WTC11 (cell line): ENCODE measurements around the gene BMX. TPM values are rescaled to one million over a fixed set of nuclear protein-coding genes. Genes with fewer than 3 reads are reported as not detected.

ENCODE experiments used
- ATAC-seq: fragments of 200-7000 bp; cut with Tn5 transposase; 2 replicates; pipeline ENCODE4 v1.10.0; 2021; ENCODE audit warnings: mild to moderate bottlenecking, moderate library complexity
- CTCF ChIA-PET: fragments of 300-600 bp; sonication (Branson Sonifier 250); formaldehyde crosslinking; loops from one replicate; lab custom pipeline; 2021; ENCODE audit warnings: antibody characterized with exemption; lab: Charles Lee
- POLR2A ChIA-PET: fragments of 350-600 bp; sonication (Branson Sonifier 250); formaldehyde crosslinking; loops from one replicate; lab custom pipeline; 2021; ENCODE audit warnings: antibody characterized with exemption; lab: Charles Lee
- DNase-seq: peaks from one replicate; pipeline ENCODE4 v3.0.0; 2021; ENCODE audit warnings: low spot score
- H3K27ac Mint-ChIP-seq: 2 replicates; pipeline ENCODE4 v1.8.0; 2021; ENCODE audit warnings: mixed read lengths
- H3K27me3 Mint-ChIP-seq: 2 replicates; pipeline ENCODE4 v1.8.0; 2021; ENCODE audit warnings: low read depth, mild to moderate bottlenecking, moderate library complexity, mixed read lengths
- H3K36me3 Mint-ChIP-seq: 2 replicates; pipeline ENCODE4 v1.8.0; 2021; ENCODE audit warnings: mixed read lengths
- H3K4me1 Mint-ChIP-seq: 2 replicates; pipeline ENCODE4 v1.8.0; 2022; ENCODE audit warnings: mixed read lengths
- H3K4me3 Mint-ChIP-seq: 2 replicates; pipeline ENCODE4 v1.8.0; 2021; ENCODE audit warnings: mild to moderate bottlenecking, moderate library complexity, mixed read lengths
- H3K9me3 Mint-ChIP-seq: 2 replicates; pipeline ENCODE4 v1.8.0; 2021; ENCODE audit warnings: mixed read lengths
- CBFB ChIP-seq: sonication (generic); formaldehyde crosslinking; IDR thresholded peaks from 2 replicates; pipeline ENCODE4 v1.8.1; 2022; ENCODE audit warnings: mild to moderate bottlenecking, low read depth, missing genetic modification reagents
- ELF4 ChIP-seq: sonication (generic); formaldehyde crosslinking; IDR thresholded peaks from 2 replicates; pipeline ENCODE4 v1.8.1; 2022; ENCODE audit warnings: low read depth, mild to moderate bottlenecking, moderate library complexity, missing genetic modification reagents
- ETV6 ChIP-seq: sonication (generic); formaldehyde crosslinking; IDR thresholded peaks from 2 replicates; pipeline ENCODE4 v1.8.1; 2022; ENCODE audit warnings: mild to moderate bottlenecking, missing genetic modification reagents
- FOXK1 ChIP-seq: sonication (generic); formaldehyde crosslinking; IDR thresholded peaks from 2 replicates; pipeline ENCODE4 v1.8.0; 2022; ENCODE audit warnings: mild to moderate bottlenecking, moderate library complexity, missing genetic modification reagents
- MYBL2 ChIP-seq: sonication (generic); formaldehyde crosslinking; IDR thresholded peaks from 2 replicates; pipeline ENCODE4 v1.8.1; 2023; ENCODE audit warnings: mild to moderate bottlenecking, moderate library complexity, missing genetic modification reagents
- NFATC4 ChIP-seq: fragments of 250-450 bp; sonication (Bioruptor Pico); IDR thresholded peaks from 2 replicates; pipeline ENCODE4 v1.9.0; 2021; ENCODE audit warnings: mild to moderate bottlenecking
- NFYB ChIP-seq: sonication (generic); formaldehyde crosslinking; conservative IDR thresholded peaks from 2 replicates; pipeline ENCODE4 v1.8.0; 2022; ENCODE audit warnings: low read depth, missing genetic modification reagents
- OVOL2 ChIP-seq: fragments of 250-450 bp; sonication (Bioruptor Pico); IDR thresholded peaks from 2 replicates; pipeline ENCODE4 v1.9.0; 2021; ENCODE audit warnings: mild to moderate bottlenecking, borderline replicate concordance
- RELA ChIP-seq: sonication (generic); formaldehyde crosslinking; IDR thresholded peaks from 2 replicates; pipeline ENCODE4 v1.8.1; 2022; ENCODE audit warnings: missing genetic modification reagents, mild to moderate bottlenecking, borderline replicate concordance
- SMAD4 ChIP-seq: sonication (generic); formaldehyde crosslinking; IDR thresholded peaks from 2 replicates; pipeline ENCODE4 v1.8.0; 2022; ENCODE audit warnings: mild to moderate bottlenecking, missing genetic modification reagents
- ZNF396 ChIP-seq: fragments of 250-450 bp; sonication (Bioruptor Pico); IDR thresholded peaks from 2 replicates; pipeline ENCODE4 v1.8.0; 2021; ENCODE audit warnings: mild to moderate bottlenecking, moderate library complexity, borderline replicate concordance
- ZNF416 ChIP-seq: fragments of 250-450 bp; sonication (Bioruptor Pico); IDR thresholded peaks from 2 replicates; pipeline ENCODE4 v1.9.0; 2021; ENCODE audit warnings: mild to moderate bottlenecking, inconsistent platforms
- ZNF671 ChIP-seq: fragments of 250-450 bp; sonication (Bioruptor Pico); IDR thresholded peaks from 2 replicates; pipeline ENCODE4 v1.8.0; 2021; ENCODE audit warnings: mild to moderate bottlenecking
- total RNA-seq: library from RNA; stranded (reverse); gene quantifications from 3 replicates; pipeline ENCODE4 v1.2.3, GENCODE V29; 2021
- TF ChIP-seq, protein P1 (sequence below): fragments of 200-600 bp; IDR thresholded peaks from 2 replicates; pipeline ENCODE4 v1.8.0; 2022; ENCODE audit warnings: antibody characterized with exemption
- TF ChIP-seq, protein P2 (sequence below): sonication (generic); formaldehyde crosslinking; IDR thresholded peaks from 2 replicates; pipeline ENCODE4 v1.8.1; 2023; ENCODE audit warnings: mild to moderate bottlenecking, missing genetic modification reagents, moderate library complexity
- TF ChIP-seq, protein P3 (sequence below): sonication (generic); formaldehyde crosslinking; IDR thresholded peaks from 2 replicates; pipeline ENCODE4 v1.8.1; 2022; ENCODE audit warnings: mild to moderate bottlenecking, moderate library complexity, missing genetic modification reagents
- TF ChIP-seq, protein P4 (sequence below): sonication (generic); formaldehyde crosslinking; IDR thresholded peaks from 2 replicates; pipeline ENCODE4 v1.8.0; 2022; ENCODE audit warnings: missing genetic modification reagents
- TF ChIP-seq, protein P5 (sequence below): sonication (generic); formaldehyde crosslinking; IDR thresholded peaks from 2 replicates; pipeline ENCODE4 v1.8.0; 2023; ENCODE audit warnings: missing genetic modification reagents
- TF ChIP-seq, protein P6 (sequence below): sonication (generic); formaldehyde crosslinking; IDR thresholded peaks from 2 replicates; pipeline ENCODE4 v1.8.0; 2022; ENCODE audit warnings: mild to moderate bottlenecking, missing genetic modification reagents
- TF ChIP-seq, protein P7 (sequence below): sonication (generic); formaldehyde crosslinking; conservative IDR thresholded peaks from 2 replicates; pipeline ENCODE4 v1.8.1; 2022; ENCODE audit warnings: mild to moderate bottlenecking, missing genetic modification reagents
- TF ChIP-seq, protein P8 (sequence below): sonication (generic); formaldehyde crosslinking; IDR thresholded peaks from 2 replicates; pipeline ENCODE4 v1.8.1; 2023; ENCODE audit warnings: mild to moderate bottlenecking, moderate library complexity, missing genetic modification reagents
- TF ChIP-seq, protein P9 (sequence below): sonication (generic); formaldehyde crosslinking; IDR thresholded peaks from 2 replicates; pipeline ENCODE4 v1.8.0; 2022; ENCODE audit warnings: mild to moderate bottlenecking, missing genetic modification reagents

Gene BMX
- total RNA-seq, 1 experiment from 2014 or later, result not detected

DNA sequence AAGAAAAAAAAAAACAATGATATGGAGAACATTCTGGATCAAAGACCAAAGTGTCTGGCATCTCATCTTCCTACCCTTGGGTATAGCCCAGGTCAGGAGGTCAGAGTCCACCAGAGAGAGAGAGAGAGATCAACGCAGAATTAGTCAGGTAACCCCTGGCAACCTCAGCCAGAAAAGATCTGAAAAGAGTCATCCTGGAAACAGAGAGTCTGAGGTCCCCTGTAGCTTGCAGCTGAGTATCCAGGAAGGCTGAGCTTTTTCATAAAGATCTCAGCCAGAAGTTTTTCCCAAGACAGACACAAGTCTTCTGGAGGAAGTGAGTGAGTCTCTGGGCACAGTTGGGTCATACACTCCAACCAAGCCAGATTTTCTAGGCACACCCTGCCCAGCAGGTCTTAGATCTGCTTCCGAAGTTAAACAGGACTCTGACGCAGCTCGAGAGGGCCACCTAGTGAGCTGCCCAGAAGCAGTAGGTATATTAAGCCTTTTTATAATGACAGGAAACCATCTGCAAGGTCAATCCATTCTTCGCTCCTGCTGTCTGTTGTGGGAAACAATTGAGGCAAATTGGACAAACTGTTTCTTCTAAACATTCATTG lies 64.5 kb downstream of the BMX start:
- H3K9me3 Mint-ChIP-seq, result no peaks in the 10 kb centered on the region
- TF ChIP-seq ZNF671 (no peak), SMAD4 (CRISPR knock-in tag) (no peak), ZNF396 (no peak), OVOL2 (CRISPR knock-in tag) (no peak), NFYB (CRISPR knock-in tag) (no peak), RELA (CRISPR knock-in tag) (no peak), ETV6 (no peak), MYBL2 (CRISPR knock-in tag) (no peak), FOXK1 (no peak), ELF4 (CRISPR knock-in tag) (no peak), ZNF416 (CRISPR knock-in tag) (no peak)
- TF ChIP-seq, protein P1, sequence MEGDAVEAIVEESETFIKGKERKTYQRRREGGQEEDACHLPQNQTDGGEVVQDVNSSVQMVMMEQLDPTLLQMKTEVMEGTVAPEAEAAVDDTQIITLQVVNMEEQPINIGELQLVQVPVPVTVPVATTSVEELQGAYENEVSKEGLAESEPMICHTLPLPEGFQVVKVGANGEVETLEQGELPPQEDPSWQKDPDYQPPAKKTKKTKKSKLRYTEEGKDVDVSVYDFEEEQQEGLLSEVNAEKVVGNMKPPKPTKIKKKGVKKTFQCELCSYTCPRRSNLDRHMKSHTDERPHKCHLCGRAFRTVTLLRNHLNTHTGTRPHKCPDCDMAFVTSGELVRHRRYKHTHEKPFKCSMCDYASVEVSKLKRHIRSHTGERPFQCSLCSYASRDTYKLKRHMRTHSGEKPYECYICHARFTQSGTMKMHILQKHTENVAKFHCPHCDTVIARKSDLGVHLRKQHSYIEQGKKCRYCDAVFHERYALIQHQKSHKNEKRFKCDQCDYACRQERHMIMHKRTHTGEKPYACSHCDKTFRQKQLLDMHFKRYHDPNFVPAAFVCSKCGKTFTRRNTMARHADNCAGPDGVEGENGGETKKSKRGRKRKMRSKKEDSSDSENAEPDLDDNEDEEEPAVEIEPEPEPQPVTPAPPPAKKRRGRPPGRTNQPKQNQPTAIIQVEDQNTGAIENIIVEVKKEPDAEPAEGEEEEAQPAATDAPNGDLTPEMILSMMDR, result no peak
- TF ChIP-seq, protein P2, sequence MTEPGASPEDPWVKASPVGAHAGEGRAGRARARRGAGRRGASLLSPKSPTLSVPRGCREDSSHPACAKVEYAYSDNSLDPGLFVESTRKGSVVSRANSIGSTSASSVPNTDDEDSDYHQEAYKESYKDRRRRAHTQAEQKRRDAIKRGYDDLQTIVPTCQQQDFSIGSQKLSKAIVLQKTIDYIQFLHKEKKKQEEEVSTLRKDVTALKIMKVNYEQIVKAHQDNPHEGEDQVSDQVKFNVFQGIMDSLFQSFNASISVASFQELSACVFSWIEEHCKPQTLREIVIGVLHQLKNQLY (CRISPR knock-in tag), result no peak
- TF ChIP-seq, protein P3, sequence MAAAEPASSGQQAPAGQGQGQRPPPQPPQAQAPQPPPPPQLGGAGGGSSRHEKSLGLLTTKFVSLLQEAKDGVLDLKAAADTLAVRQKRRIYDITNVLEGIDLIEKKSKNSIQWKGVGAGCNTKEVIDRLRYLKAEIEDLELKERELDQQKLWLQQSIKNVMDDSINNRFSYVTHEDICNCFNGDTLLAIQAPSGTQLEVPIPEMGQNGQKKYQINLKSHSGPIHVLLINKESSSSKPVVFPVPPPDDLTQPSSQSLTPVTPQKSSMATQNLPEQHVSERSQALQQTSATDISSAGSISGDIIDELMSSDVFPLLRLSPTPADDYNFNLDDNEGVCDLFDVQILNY (CRISPR knock-in tag), result no peak
- TF ChIP-seq, protein P4, sequence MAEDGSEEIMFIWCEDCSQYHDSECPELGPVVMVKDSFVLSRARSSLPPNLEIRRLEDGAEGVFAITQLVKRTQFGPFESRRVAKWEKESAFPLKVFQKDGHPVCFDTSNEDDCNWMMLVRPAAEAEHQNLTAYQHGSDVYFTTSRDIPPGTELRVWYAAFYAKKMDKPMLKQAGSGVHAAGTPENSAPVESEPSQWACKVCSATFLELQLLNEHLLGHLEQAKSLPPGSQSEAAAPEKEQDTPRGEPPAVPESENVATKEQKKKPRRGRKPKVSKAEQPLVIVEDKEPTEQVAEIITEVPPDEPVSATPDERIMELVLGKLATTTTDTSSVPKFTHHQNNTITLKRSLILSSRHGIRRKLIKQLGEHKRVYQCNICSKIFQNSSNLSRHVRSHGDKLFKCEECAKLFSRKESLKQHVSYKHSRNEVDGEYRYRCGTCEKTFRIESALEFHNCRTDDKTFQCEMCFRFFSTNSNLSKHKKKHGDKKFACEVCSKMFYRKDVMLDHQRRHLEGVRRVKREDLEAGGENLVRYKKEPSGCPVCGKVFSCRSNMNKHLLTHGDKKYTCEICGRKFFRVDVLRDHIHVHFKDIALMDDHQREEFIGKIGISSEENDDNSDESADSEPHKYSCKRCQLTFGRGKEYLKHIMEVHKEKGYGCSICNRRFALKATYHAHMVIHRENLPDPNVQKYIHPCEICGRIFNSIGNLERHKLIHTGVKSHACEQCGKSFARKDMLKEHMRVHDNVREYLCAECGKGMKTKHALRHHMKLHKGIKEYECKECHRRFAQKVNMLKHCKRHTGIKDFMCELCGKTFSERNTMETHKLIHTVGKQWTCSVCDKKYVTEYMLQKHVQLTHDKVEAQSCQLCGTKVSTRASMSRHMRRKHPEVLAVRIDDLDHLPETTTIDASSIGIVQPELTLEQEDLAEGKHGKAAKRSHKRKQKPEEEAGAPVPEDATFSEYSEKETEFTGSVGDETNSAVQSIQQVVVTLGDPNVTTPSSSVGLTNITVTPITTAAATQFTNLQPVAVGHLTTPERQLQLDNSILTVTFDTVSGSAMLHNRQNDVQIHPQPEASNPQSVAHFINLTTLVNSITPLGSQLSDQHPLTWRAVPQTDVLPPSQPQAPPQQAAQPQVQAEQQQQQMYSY (CRISPR knock-in tag), result no peak
- TF ChIP-seq, protein P5, sequence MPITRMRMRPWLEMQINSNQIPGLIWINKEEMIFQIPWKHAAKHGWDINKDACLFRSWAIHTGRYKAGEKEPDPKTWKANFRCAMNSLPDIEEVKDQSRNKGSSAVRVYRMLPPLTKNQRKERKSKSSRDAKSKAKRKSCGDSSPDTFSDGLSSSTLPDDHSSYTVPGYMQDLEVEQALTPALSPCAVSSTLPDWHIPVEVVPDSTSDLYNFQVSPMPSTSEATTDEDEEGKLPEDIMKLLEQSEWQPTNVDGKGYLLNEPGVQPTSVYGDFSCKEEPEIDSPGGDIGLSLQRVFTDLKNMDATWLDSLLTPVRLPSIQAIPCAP (CRISPR knock-in tag), result no peak
- TF ChIP-seq, protein P6, sequence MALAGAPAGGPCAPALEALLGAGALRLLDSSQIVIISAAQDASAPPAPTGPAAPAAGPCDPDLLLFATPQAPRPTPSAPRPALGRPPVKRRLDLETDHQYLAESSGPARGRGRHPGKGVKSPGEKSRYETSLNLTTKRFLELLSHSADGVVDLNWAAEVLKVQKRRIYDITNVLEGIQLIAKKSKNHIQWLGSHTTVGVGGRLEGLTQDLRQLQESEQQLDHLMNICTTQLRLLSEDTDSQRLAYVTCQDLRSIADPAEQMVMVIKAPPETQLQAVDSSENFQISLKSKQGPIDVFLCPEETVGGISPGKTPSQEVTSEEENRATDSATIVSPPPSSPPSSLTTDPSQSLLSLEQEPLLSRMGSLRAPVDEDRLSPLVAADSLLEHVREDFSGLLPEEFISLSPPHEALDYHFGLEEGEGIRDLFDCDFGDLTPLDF (CRISPR knock-in tag), result no peak
- no peaks in the 10 kb centered on the region for H3K27me3 Mint-ChIP-seq
- CTCF ChIA-PET, result interaction anchor here (0.7 to 1.4 kb wide), 4 partner anchors 64 to 183 kb away, joined by 3 to 5 read pairs (median 3); partner anchors contain the start of genes BMX and PIR
- DNase-seq (peak; percentile 36), ATAC-seq (peak; percentile 90)
- H3K27ac Mint-ChIP-seq, result no peak overlapping the region
- no peaks in the 10 kb centered on the region for H3K36me3 Mint-ChIP-seq
- H3K4me3 Mint-ChIP-seq, result no peak overlapping the region
- peaks cover 39% of the 10 kb centered on the region for H3K4me1 Mint-ChIP-seq
- POLR2A ChIA-PET, result no interaction called here

DNA sequence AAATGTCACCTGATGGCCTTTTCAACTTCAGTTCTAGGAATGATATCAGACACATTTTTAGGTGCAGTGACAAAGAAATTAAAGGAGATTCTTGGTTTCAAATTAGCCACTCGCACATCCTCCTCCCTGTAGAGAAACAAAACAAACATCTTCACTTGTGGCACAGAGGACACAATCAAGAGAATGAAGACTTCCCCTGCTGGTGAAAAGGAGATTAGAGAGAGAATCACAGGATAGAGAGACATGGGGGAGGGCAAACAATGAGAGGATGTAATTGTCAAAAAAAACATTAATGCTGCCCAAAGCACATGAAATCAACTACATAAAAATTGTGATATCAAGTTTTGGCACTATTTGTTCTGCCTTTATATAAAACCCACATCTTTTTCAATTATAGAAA lies 65.6 kb downstream of the BMX start:
- ATAC-seq, result 0 out of 2 replicates have a peak, but pooled peaks have one; percentile 22
- Mint-ChIP-seq H3K4me3 (no peak overlapping the region), H3K4me1 (peaks cover 42% of the 10 kb centered on the region), H3K9me3 (no peaks in the 10 kb centered on the region), H3K36me3 (no peaks in the 10 kb centered on the region), H3K27ac (no peak overlapping the region), H3K27me3 (no peaks in the 10 kb centered on the region)
- ChIA-PET CTCF (no interaction called here), POLR2A (no interaction called here)
- no peak for DNase-seq
- TF ChIP-seq, protein P7, sequence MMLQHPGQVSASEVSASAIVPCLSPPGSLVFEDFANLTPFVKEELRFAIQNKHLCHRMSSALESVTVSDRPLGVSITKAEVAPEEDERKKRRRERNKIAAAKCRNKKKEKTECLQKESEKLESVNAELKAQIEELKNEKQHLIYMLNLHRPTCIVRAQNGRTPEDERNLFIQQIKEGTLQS, result no peak
- TF ChIP-seq, protein P8, sequence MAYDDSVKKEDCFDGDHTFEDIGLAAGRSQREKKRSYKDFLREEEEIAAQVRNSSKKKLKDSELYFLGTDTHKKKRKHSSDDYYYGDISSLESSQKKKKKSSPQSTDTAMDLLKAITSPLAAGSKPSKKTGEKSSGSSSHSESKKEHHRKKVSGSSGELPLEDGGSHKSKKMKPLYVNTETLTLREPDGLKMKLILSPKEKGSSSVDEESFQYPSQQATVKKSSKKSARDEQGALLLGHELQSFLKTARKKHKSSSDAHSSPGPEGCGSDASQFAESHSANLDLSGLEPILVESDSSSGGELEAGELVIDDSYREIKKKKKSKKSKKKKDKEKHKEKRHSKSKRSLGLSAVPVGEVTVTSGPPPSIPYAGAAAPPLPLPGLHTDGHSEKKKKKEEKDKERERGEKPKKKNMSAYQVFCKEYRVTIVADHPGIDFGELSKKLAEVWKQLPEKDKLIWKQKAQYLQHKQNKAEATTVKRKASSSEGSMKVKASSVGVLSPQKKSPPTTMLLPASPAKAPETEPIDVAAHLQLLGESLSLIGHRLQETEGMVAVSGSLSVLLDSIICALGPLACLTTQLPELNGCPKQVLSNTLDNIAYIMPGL (CRISPR knock-in tag), result no peak
- TF ChIP-seq, protein P9, sequence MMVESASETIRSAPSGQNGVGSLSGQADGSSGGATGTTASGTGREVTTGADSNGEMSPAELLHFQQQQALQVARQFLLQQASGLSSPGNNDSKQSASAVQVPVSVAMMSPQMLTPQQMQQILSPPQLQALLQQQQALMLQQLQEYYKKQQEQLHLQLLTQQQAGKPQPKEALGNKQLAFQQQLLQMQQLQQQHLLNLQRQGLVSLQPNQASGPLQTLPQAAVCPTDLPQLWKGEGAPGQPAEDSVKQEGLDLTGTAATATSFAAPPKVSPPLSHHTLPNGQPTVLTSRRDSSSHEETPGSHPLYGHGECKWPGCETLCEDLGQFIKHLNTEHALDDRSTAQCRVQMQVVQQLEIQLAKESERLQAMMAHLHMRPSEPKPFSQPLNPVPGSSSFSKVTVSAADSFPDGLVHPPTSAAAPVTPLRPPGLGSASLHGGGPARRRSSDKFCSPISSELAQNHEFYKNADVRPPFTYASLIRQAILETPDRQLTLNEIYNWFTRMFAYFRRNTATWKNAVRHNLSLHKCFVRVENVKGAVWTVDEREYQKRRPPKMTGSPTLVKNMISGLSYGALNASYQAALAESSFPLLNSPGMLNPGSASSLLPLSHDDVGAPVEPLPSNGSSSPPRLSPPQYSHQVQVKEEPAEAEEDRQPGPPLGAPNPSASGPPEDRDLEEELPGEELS (CRISPR knock-in tag), result no peak
- TF ChIP-seq CBFB (CRISPR knock-in tag) (no peak), NFATC4 (CRISPR knock-in tag) (no peak)
